ENCODE results near the gene FNDC3B.

FNDC3B gene

GRCh38 chr3:172204716-172205115 lies 165.3 kb downstream of the FNDC3B start:
- in situ Hi-C loops (cut with HindIII; ENCODE audit: low sequenced_read_pairs) = no loop called here

- in situ Hi-C loops (cut with HindIII; ENCODE audit: low sequenced_read_pairs) = no loop called here
Measured at GRCh38 chr3:172208586-172209332, 169.4 kb downstream of the FNDC3B start.

- in situ Hi-C loops (cut with HindIII; ENCODE audit: low sequenced_read_pairs) = no loop called here
Measured at GRCh38 chr3:172209333-172210321, 170.2 kb downstream of the FNDC3B start.

GRCh38 chr3:172210355-172210754 lies 171.0 kb downstream of the FNDC3B start:
- in situ Hi-C loops (cut with HindIII; ENCODE audit: low sequenced_read_pairs) = no loop called here

- in situ Hi-C loops (cut with HindIII; ENCODE audit: low sequenced_read_pairs) = no loop called here
Measured at GRCh38 chr3:172211123-172211522, 171.7 kb downstream of the FNDC3B start.

GRCh38 chr3:172213200-172213599 lies 173.8 kb downstream of the FNDC3B start:
- in situ Hi-C loops (cut with HindIII; ENCODE audit: low sequenced_read_pairs) = no loop called here

- in situ Hi-C loops (cut with HindIII; ENCODE audit: low sequenced_read_pairs) = no loop called here
Measured at GRCh38 chr3:172213904-172214303, 174.5 kb downstream of the FNDC3B start.

- in situ Hi-C loops (cut with HindIII; ENCODE audit: low sequenced_read_pairs) = no loop called here
Measured at GRCh38 chr3:172216267-172216666, 176.9 kb downstream of the FNDC3B start.

- in situ Hi-C loops (cut with HindIII; ENCODE audit: low sequenced_read_pairs) = no loop called here
Measured at GRCh38 chr3:172216911-172217310, 177.5 kb downstream of the FNDC3B start.

- in situ Hi-C loops (cut with HindIII; ENCODE audit: low sequenced_read_pairs) = no loop called here
Measured at GRCh38 chr3:172217877-172218276, 178.5 kb downstream of the FNDC3B start.

- in situ Hi-C loops (cut with HindIII; ENCODE audit: low sequenced_read_pairs) = no loop called here
Measured at GRCh38 chr3:172218350-172219323, 179.3 kb downstream of the FNDC3B start.

- in situ Hi-C loops (cut with HindIII; ENCODE audit: low sequenced_read_pairs) = no loop called here
Measured at GRCh38 chr3:172219750-172220149, 180.4 kb downstream of the FNDC3B start.

GRCh38 chr3:172221547-172221946 lies 182.2 kb downstream of the FNDC3B start:
- in situ Hi-C loops (cut with HindIII; ENCODE audit: low sequenced_read_pairs) = no loop called here

GRCh38 chr3:172222478-172223071 lies 183.2 kb downstream of the FNDC3B start:
- in situ Hi-C loops (cut with HindIII; ENCODE audit: low sequenced_read_pairs) = no loop called here

GRCh38 chr3:172223870-172224269 lies 184.5 kb downstream of the FNDC3B start:
- in situ Hi-C loops (cut with HindIII; ENCODE audit: low sequenced_read_pairs) = no loop called here

- in situ Hi-C loops (cut with HindIII; ENCODE audit: low sequenced_read_pairs) = no loop called here
Measured at GRCh38 chr3:172224560-172225214, 185.3 kb downstream of the FNDC3B start.

GRCh38 chr3:172225215-172225707 lies 185.9 kb downstream of the FNDC3B start:
- in situ Hi-C loops (cut with HindIII; ENCODE audit: low sequenced_read_pairs) = no loop called here

GRCh38 chr3:172226831-172227230 lies 187.5 kb downstream of the FNDC3B start:
- in situ Hi-C loops (cut with HindIII; ENCODE audit: low sequenced_read_pairs) = no loop called here

GRCh38 chr3:172227340-172228035 lies 188.1 kb downstream of the FNDC3B start:
- in situ Hi-C loops (cut with HindIII; ENCODE audit: low sequenced_read_pairs) = no loop called here

Data from DLD1 (cell line).